Frontal cortex (tissue), 1 donor: Measurements from ENCODE around the gene LAIR2. TPM values are rescaled to one million over a fixed set of nuclear protein-coding genes. Genes with fewer than 3 reads are reported as not detected.

Source experiments
- small RNA-seq: library from RNA; depleted of rRNA; stranded (forward); fragments of <200 nt; gene quantifications from one replicate; pipeline ENCODE3, GENCODE V24; 2014
- total RNA-seq: library from RNA; depleted of rRNA; stranded (reverse); fragments of >200 nt; gene quantifications from one replicate; pipeline ENCODE4 v1.2.3, GENCODE V29; 2014

The LAIR2 gene
- total RNA-seq, 1 donor from 2014 or later = 0.82 TPM

Small RNA genes within 50 kb of the gene (small RNA-seq; reads per million reads assigned to genes)
- gene AC245036.2 = not detected

Other genes with a start within 250 kb of the LAIR2 start
- under 0.01 TPM for gene LILRB5, start 245.6 kb upstream of the LAIR2 start, total RNA-seq
- not detected for gene LILRB2, start 221.7 kb upstream of the LAIR2 start, total RNA-seq
- 0.82 TPM for gene LILRA5, start 189.7 kb upstream of the LAIR2 start, total RNA-seq
- under 0.01 TPM for gene LILRA4, start 163.7 kb upstream of the LAIR2 start, total RNA-seq
- gene LAIR1, start 137.9 kb upstream of the LAIR2 start, total RNA-seq = 1.6 TPM
- 65.2 TPM for gene TTYH1, start 87.4 kb upstream of the LAIR2 start, total RNA-seq
- gene LENG8, start 53.6 kb upstream of the LAIR2 start, total RNA-seq = 17.1 TPM
- 4.5 TPM for gene LENG9, start 39.1 kb upstream of the LAIR2 start, total RNA-seq
- gene CDC42EP5, start 29.5 kb upstream of the LAIR2 start, total RNA-seq = 4.1 TPM
- under 0.01 TPM for gene LILRA2, start 71.0 kb downstream of the LAIR2 start, total RNA-seq
- gene LILRA1, start 90.8 kb downstream of the LAIR2 start, total RNA-seq = not detected
- not detected for gene LILRB1, start 127.7 kb downstream of the LAIR2 start, total RNA-seq
- 0.82 TPM for gene LILRB4, start 160.2 kb downstream of the LAIR2 start, total RNA-seq
- not detected for gene KIR3DL3, start 221.6 kb downstream of the LAIR2 start, total RNA-seq
- gene KIR2DL3, start 235.7 kb downstream of the LAIR2 start, total RNA-seq = not detected